GM12878 (cell line): Measurements from ENCODE around the gene NEB.

Source experiments
- CBX5 ChIP-seq: sonication (generic); IDR thresholded peaks from 2 replicates; pipeline ENCODE4 v1.6.1; 2016; ENCODE audit warnings: low read depth, moderate library complexity, mild to moderate bottlenecking, inconsistent platforms
- CTCF ChIP-seq, 3 experiments: IDR thresholded peaks in 2 of 3; conservative IDR thresholded peaks in 1 of 3; 2 replicates each; pipeline ENCODE4 v1.5.1; 2011; ENCODE audit warnings: low read depth in 3 of 3, low read length in 3 of 3, mild to moderate bottlenecking in 3 of 3, control low read depth in 2 of 3, moderate library complexity in 2 of 3, inconsistent platforms in 1 of 3, mixed read lengths in 1 of 3; ENCODE audit not compliant: control insufficient read depth in 2 of 3, insufficient read depth in 1 of 3; ENCODE audit errors: extremely low read depth in 1 of 3
- EED ChIP-seq: sonication (generic); IDR thresholded peaks from 2 replicates; pipeline ENCODE4 v1.6.1; 2016; ENCODE audit warnings: antibody characterized with exemption, low read depth
- EP300 ChIP-seq, 2 experiments: fragments of 150-350 bp in 1 of 2; IDR thresholded peaks; 2 replicates each; pipeline ENCODE4 v1.6.1; 2011 to 2012; ENCODE audit warnings: low read depth in 2 of 2, low read length in 2 of 2, borderline replicate concordance in 1 of 2, improper control_type of control experiment in 1 of 2, inconsistent platforms in 1 of 2; ENCODE audit not compliant: control insufficient read depth in 1 of 2
- FOXK2 ChIP-seq: fragments of 450-650 bp; IDR thresholded peaks from 2 replicates; pipeline ENCODE4 v1.6.1; 2017; ENCODE audit warnings: mild to moderate bottlenecking, moderate library complexity
- MTA2 ChIP-seq: fragments of 450-650 bp; IDR thresholded peaks from 2 replicates; pipeline ENCODE4 v1.6.1; 2016; ENCODE audit warnings: low read depth, mild to moderate bottlenecking, moderate library complexity
- NR2C2 ChIP-seq: IDR thresholded peaks from 2 replicates; pipeline ENCODE4 v1.6.1; 2011; ENCODE audit warnings: borderline replicate concordance, low read depth; ENCODE audit not compliant: control insufficient read depth, insufficient read length
- POU2F2 ChIP-seq: IDR thresholded peaks from 3 replicates; pipeline ENCODE4 v1.6.1; 2011; ENCODE audit warnings: low read depth, mild to moderate bottlenecking, low read length, borderline replicate concordance

GRCh38 chr2:151729415-151729811 lies 4.9 kb downstream of the NEB start:
- no peak for TF ChIP-seq POU2F2
- no peak for TF ChIP-seq MTA2
- TF ChIP-seq FOXK2: no peak
- TF ChIP-seq CBX5: no peak
- TF ChIP-seq CTCF (IDR thresholded peaks at IDR 0.05 in 2 of 3, conservative IDR thresholded peaks at IDR 0.05 in 1 of 3; ENCODE audit: control insufficient read depth in 2 of 3, extremely low read depth in 1 of 3, insufficient read depth in 1 of 3, low read depth in 3 of 3, low read length in 3 of 3): 0 out of 6 replicates have a peak, but pooled peaks of 1 of the 3 experiments have one; percentile 0
- no peak for TF ChIP-seq EP300 (IDR thresholded peaks at IDR 0.05; ENCODE audit: borderline replicate concordance in 1 of 2, control insufficient read depth in 1 of 2, low read depth in 2 of 2, low read length in 2 of 2)
- TF ChIP-seq NR2C2: no peak
- no peak for TF ChIP-seq EED
